Amniotic epithelial cell (primary cell): ENCODE data around the gene TXNRD2.
"Not testable (repeated sequence)": the region's sequence is repeated elsewhere in the genome, so short reads cannot be mapped to it uniquely, and the experiment has no call there.

Experiments used
- DNase-seq: peaks from one replicate; pipeline ENCODE4 v3.0.0-alpha.2; 2010; ENCODE audit warnings: low read depth

TXNRD2 gene

DNA sequence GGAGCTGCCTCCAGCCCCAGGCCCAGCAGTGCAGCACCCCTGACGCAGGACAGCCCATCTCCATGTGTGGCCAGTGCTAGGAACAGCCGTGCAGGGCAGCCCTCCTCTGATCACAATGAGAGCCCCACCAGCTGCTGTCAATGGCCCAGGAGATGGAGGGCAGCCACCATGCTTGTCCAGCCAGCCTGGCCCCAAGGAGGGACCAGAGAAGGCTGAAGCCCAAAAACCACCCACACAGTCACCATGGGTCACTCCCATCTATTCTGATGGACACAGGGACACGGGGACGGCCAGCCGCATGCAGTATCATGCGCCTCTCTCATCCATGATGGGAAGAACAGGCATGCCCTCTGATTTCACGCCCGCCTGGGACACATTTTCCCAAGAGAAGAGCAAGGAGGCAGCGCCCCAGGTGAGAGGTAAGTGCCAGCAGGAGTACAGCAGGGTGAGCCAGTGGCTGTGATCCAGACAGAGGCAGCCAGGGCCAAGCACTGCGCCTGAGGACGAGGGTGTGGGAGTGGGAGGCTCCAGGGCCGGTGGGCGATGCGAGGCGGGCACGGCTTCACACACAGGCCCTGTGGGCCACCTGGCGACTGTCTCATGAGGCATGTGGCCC lies 53.4 kb downstream of the TXNRD2 start:
- DNase-seq: no peak

DNA sequence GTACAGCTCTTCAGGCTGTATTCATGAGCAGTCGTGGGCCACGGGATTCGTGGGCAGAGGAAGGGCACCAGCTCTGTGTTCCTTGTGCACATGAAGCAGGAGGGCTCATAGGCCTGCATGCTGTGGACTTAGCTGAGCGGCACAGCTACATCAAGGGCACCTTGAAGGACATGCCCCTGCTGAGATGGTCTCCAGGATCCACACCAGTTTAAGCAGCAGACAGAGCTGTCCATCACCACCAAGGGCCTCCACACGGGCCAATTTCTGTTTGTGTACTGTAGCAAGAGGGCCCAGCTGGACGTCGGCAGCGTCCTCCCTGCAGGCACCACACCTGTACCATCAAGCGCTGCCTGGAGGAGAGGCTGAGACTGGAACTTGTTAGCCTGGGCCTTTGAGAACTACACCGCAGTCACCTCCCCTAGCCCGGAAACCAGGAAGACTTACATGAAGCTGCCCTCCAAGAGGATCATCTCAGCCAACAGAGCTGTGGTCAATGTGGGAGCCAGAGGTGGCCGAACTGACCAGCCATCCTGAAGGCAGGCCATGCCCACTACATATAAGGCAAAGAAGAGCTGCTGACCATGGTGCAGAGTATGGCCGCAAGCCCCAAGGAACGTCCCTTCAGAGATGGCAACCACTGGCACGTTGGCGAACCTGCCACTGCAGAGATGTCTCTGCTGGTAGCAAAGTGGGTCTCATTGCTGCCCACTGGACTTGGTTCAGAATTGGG lies 54.2 kb downstream of the TXNRD2 start:
- no peak for DNase-seq

DNA sequence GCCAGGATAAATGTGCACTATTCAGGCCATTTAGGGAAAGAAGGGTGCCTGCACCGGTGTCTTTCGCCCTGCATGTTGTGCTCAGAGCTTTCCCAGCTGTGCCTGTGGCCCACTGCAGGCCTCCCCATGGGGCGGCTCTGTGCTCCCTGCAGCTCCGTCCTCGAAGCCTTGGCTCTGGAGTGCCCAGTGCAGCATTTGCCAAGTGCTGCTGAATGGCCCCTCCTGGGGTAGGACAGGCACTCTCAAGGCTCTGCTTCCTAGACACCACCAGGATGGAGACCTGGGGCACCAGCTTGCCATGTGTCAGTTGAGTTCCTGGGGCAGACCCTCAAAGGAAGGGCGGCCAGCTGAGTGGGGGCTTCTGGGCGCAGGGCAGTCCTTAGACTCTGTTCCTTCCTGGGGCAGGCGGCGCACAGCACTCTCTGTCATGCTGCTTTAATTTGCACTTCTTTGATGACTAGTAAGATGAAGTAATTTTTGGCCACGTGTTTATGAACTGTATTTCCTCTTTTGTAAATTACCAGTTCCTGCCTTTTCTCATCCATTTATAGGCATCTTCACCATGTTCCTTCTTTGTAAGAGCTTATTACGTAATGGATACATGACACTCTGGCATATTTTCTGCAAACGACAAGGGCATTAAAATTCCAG lies 54.9 kb downstream of the TXNRD2 start:
- DNase-seq: peak; percentile 64

DNA sequence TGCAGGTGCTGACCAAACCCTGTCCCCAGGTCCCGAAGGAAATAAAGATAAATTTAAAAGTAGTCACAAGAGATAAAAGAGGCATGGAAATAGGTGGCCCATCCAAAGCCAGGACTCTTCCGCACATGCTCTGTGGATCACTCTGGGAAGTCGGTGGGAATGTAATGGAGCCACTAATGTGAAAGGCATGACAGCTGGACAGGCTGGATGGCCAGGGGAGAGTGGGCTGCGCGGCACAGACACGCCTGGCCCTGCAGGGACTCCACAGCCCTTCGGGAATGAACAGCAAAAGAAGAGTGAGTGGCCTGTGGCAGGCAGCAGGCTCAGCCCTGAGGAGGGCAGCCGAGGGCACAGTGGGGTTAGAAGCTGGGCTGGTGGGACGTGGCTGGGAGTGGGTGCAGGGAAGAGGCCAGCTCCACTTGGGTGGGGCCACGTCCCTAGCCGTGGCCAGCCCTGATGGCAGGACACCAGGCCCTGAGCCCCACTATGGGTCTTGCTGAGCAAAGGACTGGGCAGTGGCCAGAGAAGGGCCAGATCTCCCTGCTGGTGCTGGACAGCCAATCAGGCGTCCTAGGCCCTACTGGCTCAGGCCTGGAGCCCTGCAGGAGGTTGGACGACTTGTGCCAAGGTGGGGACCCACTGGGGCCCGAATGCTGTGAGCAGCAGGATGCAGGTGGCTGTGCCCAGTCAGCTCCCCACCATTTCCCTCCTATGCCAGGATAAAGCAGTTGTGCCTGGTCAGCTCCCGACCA lies 55.6 kb downstream of the TXNRD2 start:
- DNase-seq: no peak

DNA sequence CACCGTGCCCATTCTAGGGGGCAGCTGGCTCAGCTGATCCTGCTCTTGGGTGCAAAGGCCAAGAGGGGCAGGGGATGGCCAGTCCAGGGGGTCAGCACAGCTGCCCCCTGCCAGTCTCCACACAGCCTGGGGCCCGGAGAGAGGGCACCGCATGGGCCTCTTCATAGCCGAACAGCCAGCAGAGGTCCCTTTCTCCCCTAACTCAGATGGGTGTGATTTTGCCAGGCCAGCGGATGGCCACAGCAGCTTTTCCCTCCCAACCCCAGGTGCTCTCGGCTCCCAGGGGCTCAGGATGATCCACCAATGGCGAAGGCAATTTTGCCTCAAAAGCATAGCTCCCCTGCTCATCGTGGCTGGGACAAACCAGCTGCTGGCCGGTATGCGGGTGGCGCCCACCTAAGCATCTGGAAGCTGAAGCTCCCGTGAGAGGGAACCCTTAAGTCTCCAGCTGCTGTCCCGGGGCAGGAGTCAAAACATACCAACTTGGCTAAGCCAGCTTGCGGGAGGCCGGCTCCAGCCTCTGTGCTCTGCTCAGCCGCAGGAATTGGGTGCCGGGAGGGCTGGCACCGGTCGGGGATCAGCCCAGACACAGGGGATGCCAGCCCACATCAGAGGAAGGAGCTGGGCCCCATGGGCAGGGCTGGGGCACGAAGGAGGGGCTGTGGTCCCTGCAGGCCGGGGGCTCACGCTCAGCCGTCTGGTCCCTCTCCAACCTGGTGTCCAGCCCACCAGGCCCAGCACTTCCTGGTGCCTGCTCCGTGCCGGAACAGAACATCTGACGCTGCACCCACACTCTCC lies 56.5 kb downstream of the TXNRD2 start:
- no peak for DNase-seq

DNA sequence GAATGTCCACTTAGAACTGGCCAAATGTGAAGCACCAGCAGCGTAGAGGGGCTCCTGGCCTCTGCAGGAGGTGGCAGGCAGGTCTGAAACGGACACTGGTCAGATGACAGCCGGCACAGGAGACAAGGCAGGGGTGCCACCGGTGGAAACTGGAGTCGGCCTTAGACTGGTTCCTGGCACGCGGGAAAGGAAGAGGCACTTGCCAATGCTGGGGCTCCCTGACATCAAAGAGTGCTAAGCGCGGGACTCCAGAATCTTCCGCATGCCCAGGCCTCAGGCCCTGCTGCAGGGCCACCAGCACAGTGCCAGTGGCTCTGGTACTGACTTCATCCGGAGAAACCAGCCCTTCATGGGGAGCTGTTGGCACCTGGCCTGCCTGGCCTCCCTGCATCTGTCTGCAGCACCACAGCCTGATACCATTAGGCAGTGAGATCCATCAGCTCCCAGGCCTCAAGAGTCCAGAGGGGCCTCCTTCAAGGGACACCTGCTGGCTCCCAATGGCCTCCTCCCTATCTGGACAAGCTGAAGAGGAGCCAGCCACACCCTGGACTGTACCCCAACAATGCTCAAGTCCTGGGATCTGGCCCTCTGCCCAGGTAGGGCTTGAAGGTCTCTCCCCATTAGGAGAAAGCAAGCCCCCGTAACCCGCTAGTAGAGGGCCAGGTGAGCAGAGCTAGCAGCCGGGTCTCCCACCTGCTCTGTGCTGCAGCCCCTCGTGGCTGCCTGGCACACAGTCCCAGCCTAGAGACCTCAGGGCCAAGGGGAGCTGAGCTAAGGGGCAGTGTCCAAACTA lies 57.3 kb downstream of the TXNRD2 start:
- DNase-seq: no peak

DNA sequence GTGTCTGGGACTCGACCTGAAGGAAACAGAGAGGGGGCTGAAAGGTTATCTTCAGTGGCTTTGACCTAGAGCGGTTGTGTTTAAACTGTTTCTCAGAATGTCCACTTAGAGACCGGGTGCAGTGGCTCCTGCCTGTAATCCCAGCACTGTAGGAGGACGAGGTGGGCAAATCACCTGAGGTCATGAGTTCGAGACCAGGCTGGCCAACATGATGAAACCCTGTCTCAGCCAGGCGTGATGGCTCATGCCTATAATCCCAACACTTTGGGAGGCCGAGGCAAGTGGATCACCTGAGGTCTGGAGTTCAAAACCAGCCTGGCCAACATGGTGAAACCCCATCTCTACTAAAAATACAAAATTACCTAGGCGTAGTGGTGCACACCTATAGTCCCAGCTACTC lies 58.2 kb downstream of the TXNRD2 start:
- not testable (repeated sequence) for DNase-seq

DNA sequence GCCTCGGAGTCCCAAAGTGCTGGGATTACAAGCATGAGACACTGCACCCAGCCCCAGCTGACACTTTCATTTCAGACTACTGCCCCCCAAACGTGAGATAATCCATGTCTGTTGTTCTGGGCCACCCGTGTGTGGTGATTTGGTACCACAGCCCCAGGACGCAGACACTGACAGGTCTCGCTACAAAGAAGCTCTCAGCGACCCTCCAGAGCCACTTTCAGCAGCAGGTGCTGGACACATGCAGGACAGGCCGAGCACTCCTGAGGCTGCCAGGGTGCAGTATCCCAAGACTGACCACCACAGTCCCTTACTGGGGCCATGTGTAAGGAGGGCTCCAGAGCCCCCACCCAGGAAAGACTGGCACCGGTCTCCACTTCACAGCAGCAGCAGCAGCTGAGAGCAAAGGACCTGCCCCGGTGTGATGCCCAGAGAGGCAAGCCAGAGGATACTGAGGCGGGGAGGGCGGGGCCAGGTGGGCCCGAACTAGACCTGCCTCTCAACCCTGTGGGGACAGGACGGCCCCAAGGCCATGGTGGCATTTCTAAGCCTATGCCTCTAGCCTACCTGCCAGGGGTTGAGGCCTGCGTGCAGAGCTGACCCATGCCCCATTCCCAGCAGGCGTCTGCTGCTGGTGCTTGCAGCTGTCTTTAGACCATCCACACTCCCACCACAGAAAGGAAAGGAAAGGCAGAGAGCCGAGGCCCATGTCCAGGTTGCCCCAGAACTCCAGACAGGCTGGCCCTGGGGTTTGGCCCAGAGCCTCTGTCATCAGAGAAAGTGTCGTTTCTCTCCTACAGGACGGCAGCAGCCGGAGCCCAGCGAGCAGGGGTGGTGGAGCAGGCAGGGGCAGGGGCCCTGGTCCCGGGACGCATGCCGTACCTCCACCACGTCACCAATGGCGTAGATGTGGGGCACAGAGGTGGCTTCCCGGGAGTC lies 58.9 kb downstream of the TXNRD2 start:
- no peak for DNase-seq

DNA sequence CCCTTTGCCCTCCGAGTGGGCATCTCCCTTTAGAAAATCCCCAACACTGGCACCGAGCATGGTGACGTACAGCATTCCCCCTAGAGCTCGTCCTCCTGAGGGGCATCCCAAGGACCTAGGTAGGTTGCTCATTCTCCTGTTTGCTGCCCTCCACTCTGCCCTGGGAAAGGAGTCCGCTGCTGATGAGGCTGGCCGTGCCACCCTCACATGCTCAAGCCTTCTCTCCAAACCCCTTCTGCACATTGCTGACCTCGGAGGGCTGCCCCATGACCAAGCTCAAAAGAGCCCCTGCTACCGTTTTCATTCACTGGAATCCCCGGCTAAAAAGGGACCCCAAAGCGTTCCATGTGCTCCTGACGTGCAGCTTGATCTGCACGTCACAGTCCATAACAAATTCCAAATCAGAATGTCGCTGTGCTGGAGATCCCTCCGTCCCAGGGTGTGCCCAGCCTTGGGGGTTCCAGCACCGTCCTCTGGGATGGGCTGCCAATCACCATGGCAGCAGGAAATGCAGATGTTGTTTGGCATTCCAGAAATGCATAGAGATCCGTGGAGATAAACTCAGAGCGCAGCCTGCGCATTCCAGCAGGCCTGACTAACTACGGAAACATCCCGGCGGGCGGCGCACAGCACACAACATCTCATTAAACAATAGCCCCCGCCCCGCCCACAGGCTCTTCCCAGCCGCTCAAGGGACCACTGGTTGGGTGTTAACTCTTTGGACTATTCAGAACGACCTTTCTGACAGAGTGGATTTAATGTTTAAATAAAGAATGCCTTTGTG lies 60.6 kb downstream of the TXNRD2 start:
- peak; percentile 93 for DNase-seq

DNA sequence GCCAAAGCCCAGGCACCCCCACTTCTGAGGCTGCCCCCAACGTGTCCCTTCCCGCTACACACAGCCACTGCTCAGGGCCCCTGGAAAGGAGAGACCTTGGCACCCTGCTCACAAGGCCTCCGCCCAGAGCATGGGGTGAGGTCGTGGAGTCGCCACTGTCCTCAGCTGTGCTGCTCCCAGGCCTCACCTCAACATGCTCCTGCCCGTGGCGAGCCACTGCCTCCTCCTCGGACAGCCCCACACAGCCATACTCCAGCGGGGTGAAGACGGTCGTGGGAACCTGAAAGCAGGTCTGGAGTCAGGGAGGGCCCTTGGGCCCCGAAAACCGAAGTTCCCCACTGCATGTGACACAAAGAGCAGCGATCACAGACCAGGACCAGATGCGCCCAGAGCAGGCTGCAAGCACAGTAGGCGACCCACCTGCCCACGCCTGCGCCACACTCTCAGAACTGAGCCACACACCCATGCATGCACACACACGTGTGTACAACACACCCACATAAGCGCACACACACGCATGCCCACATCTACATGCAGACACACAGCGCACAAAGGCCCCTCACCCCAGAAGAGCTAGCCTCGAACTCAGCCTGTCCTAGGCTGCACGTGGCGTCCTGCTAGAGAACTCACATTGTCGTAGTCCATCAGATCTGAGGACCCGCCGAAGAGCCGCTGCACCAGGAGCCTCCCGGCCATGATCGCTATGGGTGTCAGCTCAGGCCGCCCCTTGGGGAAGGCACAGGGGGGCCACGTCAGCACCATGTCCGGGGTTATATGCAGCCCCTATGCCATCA lies 61.4 kb downstream of the TXNRD2 start:
- DNase-seq: no peak

DNA sequence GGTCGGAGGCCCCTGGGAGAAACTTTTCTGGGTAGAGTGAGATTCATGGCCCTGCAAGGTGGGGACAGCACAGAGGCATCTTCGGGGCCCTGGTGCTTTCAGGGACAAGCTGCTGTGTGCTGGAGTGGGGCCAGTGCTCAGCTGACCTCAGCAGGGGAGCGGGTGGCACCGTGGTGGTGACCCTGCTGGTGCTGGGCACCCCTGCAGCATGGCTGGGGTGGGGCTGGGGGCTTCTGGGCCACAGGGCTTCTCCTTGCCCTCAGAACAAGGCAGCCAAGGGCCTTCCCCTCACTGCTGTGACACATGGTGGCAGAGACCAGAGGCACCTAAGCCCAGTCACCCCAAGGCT lies 62.0 kb downstream of the TXNRD2 start:
- DNase-seq: no peak

DNA sequence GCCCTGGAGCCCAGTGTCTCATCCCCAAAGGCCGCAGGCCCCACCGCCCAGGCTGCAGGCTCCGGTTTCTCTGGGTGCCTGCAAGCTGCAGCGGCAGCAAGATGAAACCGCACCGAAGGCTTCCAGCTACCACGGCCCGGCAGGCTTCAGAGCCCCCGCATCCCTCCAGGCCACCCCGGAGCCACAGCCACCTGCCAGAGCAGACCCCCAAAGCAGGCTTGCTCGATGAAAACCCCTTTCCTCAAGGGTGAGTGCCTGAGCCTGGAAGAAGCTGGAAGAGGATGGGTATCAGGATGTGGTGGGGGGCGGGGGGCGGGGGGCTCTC lies 62.4 kb downstream of the TXNRD2 start:
- DNase-seq: no peak

DNA sequence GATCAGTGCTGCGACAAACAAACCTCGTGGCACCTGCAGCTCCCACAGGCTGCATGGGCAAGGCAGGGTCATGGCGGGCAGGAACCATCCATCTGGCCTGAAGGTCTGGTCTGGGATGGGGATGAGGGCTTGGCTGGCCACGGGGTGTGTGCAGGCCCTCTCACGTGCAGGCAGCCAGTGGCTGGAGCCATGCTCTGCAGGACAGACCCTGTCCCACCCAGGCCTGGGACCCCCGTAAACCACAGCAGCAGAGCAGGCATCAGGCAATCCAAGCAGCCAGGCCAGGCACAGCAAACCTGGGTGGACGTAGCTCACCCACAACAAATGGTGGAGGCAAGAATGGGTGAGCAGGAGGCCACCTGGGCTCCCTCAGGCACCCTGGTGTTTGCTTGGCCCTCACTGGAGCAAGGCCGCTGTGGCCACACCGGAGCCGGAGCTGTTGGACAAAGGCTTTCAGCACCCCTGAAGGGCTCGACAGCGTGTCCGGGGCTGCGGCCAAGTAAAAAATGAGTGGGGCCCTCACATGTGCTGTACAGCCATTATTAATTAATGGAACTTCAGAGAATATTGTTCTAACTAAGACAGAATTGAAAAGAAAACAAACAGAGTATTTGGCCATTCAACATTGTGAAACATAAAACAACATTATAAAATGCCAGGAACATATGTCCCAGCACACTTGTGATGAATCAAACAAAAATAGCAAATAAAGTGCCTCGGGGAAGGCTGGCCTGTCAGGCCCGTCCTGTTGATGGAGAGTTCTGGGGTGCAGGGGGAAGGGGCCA lies 63.0 kb downstream of the TXNRD2 start:
- DNase-seq: no peak

DNA sequence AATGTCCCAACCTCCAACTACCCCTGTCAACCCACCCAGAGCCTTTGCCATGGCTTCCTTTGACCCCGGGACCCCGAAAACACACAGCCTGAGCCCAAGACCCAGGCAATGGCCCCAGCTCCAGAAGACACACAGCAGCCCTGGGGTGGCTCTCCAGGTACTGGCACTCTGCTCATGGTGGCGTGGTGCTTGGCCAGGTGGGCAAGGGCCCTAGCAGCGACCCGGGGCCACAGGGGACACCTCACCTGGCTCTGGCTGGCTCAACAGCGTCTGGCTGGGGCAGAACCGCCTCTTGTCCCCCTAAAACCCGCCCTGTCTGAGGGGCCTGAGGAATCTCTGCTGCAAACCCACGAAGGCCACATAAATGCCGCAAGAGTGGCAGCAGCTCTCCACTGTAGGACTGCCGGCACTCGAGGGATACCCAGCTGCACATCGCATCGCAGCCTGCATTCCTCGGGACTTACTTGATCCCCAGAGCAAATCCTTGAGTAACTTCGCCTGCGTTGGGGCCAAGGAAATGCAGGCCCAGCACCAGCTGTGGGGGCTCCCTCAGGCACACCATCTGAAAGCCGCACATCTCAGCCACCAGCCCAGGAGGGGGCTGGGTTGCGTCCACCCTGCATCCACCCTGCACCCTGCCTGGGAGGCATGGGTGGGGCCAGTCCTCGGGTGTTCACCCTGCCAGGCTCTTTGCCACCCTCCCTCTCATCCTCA lies 63.8 kb downstream of the TXNRD2 start:
- peak; percentile 75 for DNase-seq

DNA sequence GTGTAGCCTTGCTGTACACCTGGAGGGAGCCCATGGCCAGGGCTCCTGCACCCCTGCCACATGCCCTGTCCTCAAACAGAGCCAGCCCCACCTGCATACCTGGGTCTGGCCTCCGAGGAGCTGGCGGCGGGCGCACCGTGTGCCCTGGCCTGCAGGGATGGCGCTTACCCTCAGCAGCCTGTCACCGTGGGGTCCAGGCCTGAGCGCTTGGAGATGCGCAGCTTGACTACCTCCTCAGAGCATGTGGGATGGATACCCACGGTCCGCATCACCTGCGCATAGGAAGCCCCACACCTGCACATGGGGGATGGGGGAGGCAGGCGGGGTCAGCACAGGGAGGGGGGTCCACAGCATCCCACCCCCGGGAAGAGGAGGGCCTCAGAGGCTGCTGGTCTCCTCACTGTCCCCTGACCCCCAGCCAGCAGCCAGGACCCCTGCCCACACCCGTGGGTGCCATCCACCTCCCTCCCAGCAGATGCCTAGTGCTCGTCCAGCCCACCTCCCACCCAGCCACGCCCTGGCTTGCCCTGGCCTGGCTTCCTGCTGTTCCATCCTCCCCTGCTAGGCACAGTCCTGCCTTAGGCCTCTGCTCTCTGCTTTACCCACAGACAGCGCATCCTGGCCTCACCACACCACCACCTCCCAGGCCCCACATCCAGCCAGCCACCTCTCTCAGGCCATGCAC lies 64.5 kb downstream of the TXNRD2 start:
- DNase-seq: no peak

DNA sequence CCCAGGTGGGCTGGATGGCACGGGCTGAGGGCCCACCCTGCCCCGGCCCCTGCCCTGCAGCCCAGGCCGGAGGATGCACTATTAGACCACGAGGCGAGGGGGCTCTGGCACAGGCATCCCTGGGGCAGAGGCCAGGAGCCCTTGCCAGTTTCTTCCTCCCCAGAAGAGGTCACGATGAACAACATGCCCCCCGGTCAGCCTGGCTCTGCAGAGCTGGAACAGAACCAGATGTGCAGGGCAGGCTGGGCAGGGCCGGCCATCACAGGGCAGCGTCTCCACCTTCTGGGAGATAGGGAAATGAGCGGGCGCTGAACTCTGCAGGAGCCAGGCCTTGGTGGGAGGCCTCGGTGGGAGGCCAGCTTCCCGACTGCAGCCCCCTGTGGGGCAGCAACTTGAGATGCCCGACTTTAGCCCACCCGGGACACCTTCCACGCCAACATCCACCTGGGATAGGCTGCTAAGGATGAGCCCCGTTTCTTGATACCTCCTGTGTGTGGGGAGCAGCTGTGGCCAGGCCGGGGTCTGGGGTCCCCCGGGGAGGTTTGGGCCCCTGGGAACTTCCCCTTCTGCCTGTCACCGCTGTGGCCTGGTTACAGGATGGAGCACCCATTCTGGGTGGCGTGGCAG lies 65.2 kb downstream of the TXNRD2 start:
- peak; percentile 25 for DNase-seq
